ENCODE data around the gene TYW3. TPM values are rescaled to one million over a fixed set of nuclear protein-coding genes. Genes with fewer than 3 reads are reported as not detected.

The TYW3 gene
- total RNA-seq, 1 experiment from 2014 or later, result 16.2 TPM

GRCh38 chr1:74799119-74799657 lies 66.2 kb downstream of the TYW3 start:
- no TSS peak for BruUV-seq (replicated peaks)
- no peaks in the 10 kb centered on the region for H3K36me3 ChIP-seq (ENCODE audit: control insufficient read depth, insufficient read depth, low read length)
- no peaks in the 10 kb centered on the region for H3K4me1 ChIP-seq
- Mint-ChIP-seq H3K9me3 (ENCODE audit: unreplicated experiment) (no peaks in the 10 kb centered on the region), H3K27me3 (ENCODE audit: insufficient read depth, unreplicated experiment) (peaks cover 2% of the 10 kb centered on the region), H3K36me3 (ENCODE audit: insufficient read depth, unreplicated experiment) (no peaks in the 10 kb centered on the region), H3K4me3 (ENCODE audit: unreplicated experiment) (no peak overlapping the region), H3K4me1 (ENCODE audit: low read depth, unreplicated experiment) (no peaks in the 10 kb centered on the region), H3K27ac (ENCODE audit: unreplicated experiment) (no peak overlapping the region)
- no peaks in the 10 kb centered on the region for H3K9me3 ChIP-seq
- H3K4me3 ChIP-seq (ENCODE audit: low read depth, low read length), result no peak overlapping the region
- intact Hi-C loops (cut with micrococcal nuclease; ENCODE audit: unreplicated experiment), result no loop called here
- TF ChIP-seq CTCF (IDR thresholded peaks at IDR 0.05; ENCODE audit: insufficient read depth in 1 of 2, low read depth in 1 of 2, low read length in 1 of 2, severe bottlenecking in 1 of 2, unreplicated experiment in 1 of 2), result no peak
- CTCF ChIA-PET, result no interaction called here
- no peaks in the 10 kb centered on the region for H3K27me3 ChIP-seq (replicated peaks; ENCODE audit: control insufficient read depth, insufficient read depth, low read length)
- no peak for DNase-seq
- POLR2A ChIA-PET, result no interaction called here

- Mint-ChIP-seq H3K27me3 (ENCODE audit: insufficient read depth, unreplicated experiment) (no peaks in the 10 kb centered on the region), H3K27ac (ENCODE audit: unreplicated experiment) (no peak overlapping the region), H3K9me3 (ENCODE audit: unreplicated experiment) (no peaks in the 10 kb centered on the region), H3K4me3 (ENCODE audit: unreplicated experiment) (no peak overlapping the region), H3K4me1 (ENCODE audit: low read depth, unreplicated experiment) (no peaks in the 10 kb centered on the region), H3K36me3 (ENCODE audit: insufficient read depth, unreplicated experiment) (no peaks in the 10 kb centered on the region)
- no peak for TF ChIP-seq CTCF (IDR thresholded peaks at IDR 0.05; ENCODE audit: insufficient read depth in 1 of 2, low read depth in 1 of 2, low read length in 1 of 2, severe bottlenecking in 1 of 2, unreplicated experiment in 1 of 2)
- H3K27me3 ChIP-seq (replicated peaks; ENCODE audit: control insufficient read depth, insufficient read depth, low read length), result no peaks in the 10 kb centered on the region
- POLR2A ChIA-PET, result no interaction called here
- no peak overlapping the region for H3K4me3 ChIP-seq (ENCODE audit: low read depth, low read length)
- DNase-seq, result no peak
- BruUV-seq (replicated peaks), result no TSS peak
- no peaks in the 10 kb centered on the region for H3K36me3 ChIP-seq (ENCODE audit: control insufficient read depth, insufficient read depth, low read length)
- no peaks in the 10 kb centered on the region for H3K4me1 ChIP-seq
- no peaks in the 10 kb centered on the region for H3K9me3 ChIP-seq
- CTCF ChIA-PET, result no interaction called here
- intact Hi-C loops (cut with micrococcal nuclease; ENCODE audit: unreplicated experiment), result no loop called here
Measured at GRCh38 chr1:74811436-74812179, 78.7 kb downstream of the TYW3 start.

GRCh38 chr1:74812180-74812541 lies 79.2 kb downstream of the TYW3 start:
- Histone ChIP-seq H3K4me3 (ENCODE audit: low read depth, low read length) (no peak overlapping the region), H3K4me1 (no peaks in the 10 kb centered on the region), H3K9me3 (no peaks in the 10 kb centered on the region), H3K27me3 (replicated peaks; ENCODE audit: control insufficient read depth, insufficient read depth, low read length) (no peaks in the 10 kb centered on the region), H3K36me3 (ENCODE audit: control insufficient read depth, insufficient read depth, low read length) (no peaks in the 10 kb centered on the region)
- no peak for TF ChIP-seq CTCF (IDR thresholded peaks at IDR 0.05; ENCODE audit: insufficient read depth in 1 of 2, low read depth in 1 of 2, low read length in 1 of 2, severe bottlenecking in 1 of 2, unreplicated experiment in 1 of 2)
- CTCF ChIA-PET, result no interaction called here
- no peaks in the 10 kb centered on the region for H3K27me3 Mint-ChIP-seq (ENCODE audit: insufficient read depth, unreplicated experiment)
- POLR2A ChIA-PET, result no interaction called here
- no TSS peak for BruUV-seq (replicated peaks)
- H3K4me1 Mint-ChIP-seq (ENCODE audit: low read depth, unreplicated experiment), result no peaks in the 10 kb centered on the region
- no peak for DNase-seq
- H3K9me3 Mint-ChIP-seq (ENCODE audit: unreplicated experiment), result no peaks in the 10 kb centered on the region
- H3K36me3 Mint-ChIP-seq (ENCODE audit: insufficient read depth, unreplicated experiment), result no peaks in the 10 kb centered on the region
- intact Hi-C loops (cut with micrococcal nuclease; ENCODE audit: unreplicated experiment), result no loop called here
- H3K27ac Mint-ChIP-seq (ENCODE audit: unreplicated experiment), result no peak overlapping the region
- no peak overlapping the region for H3K4me3 Mint-ChIP-seq (ENCODE audit: unreplicated experiment)

Other genes starting within 250 kb of the TYW3 start
- gene LRRC53, start 220.5 kb upstream of the TYW3 start, total RNA-seq (2022), result not detected in 2 replicates
- not detected in 2 replicates for gene ERICH3, start 59.4 kb upstream of the TYW3 start, total RNA-seq (2022)
- gene CRYZ, start 102 bp upstream of the TYW3 start, total RNA-seq (2022), result 51.9 and 54.3 TPM in 2 replicates